A172 (cell line): ENCODE data around the gene POLR2J. TPM values are rescaled to one million over a fixed set of nuclear protein-coding genes. Genes with fewer than 3 reads are reported as not detected.
"Not testable (repeated sequence)": the region's sequence is repeated elsewhere in the genome, so short reads cannot be mapped to it uniquely, and the experiment has no call there.

ENCODE experiments used
- DNase-seq: peaks from one replicate; pipeline ENCODE4 v3.0.0-alpha.2; 2015; ENCODE audit warnings: low spot score
- total RNA-seq: library from RNA; depleted of rRNA; stranded (reverse); fragments of >200 nt; shearing (Covaris generic); gene quantifications from 2 replicates; pipeline ENCODE4 v1.2.3, GENCODE V29; 2014

Gene POLR2J
- total RNA-seq, 1 experiment from 2014 or later, result 52.1 TPM

DNA sequence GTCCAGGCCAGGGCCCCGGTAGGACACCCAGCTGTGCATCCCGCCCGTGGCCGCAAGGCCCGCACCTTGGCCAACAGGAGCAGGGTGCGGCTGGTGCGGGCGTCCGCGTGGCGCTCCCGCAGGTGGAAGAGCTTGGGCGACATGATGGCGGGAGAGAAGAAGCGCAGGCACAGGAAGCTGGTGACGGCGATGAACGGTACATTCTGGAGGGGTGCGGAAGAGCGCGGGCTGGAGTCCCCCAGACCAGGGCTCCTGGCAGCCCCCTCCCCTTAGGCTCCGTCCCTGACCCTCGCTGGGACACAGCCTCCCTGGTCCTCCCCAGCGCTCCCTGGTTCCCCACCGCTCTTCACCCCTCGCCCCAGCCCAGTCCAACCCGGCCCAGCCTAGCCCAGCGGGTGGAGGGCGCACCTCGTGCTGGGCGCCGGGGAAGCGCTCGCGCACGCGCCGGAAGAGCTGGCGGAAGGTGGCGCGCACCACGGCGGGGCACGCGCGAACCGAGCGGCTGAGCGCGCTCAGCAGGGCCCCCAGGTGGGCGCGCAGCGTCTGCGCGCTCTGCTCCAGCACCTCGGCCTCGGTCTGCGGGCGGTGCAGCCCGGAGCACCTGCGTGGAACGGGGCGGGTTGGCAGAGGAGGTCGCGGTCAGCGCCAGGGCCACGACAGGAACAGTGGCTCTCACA is 15.9 kb upstream of the POLR2J start:
- not testable (repeated sequence) for DNase-seq

- not testable (repeated sequence) for DNase-seq
Measured at GRCh38 chr7:102494026-102494425, 15.3 kb upstream of the POLR2J start.

GRCh38 chr7:102493220-102493935 is 14.7 kb upstream of the POLR2J start:
- not testable (repeated sequence) for DNase-seq

DNA sequence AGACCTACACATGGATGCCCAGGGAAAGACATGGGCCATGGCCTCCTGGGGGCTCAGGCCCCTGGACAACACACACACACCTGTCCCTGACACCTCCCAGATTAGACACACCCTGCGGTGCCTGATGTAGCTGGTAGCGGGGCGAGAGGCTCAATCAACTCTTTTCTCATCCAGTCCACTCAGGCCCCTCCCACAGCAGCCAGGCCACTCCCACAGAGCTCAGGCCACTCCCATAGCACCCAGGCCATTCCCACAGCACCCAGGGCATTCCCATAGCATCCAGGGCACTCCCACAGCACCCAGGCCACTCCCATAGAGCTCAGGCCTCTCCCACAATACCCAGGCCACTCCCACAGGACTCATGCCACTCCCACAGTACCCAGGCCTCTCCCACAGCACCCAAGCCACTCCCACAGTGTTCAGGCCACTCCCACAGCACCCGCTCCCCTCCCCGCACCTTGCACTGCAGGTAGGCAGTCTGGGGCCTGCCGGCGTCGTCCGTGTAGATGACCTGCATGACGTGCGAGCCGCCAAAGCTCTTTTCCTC is 11.9 kb upstream of the POLR2J start:
- not testable (repeated sequence) for DNase-seq

DNA sequence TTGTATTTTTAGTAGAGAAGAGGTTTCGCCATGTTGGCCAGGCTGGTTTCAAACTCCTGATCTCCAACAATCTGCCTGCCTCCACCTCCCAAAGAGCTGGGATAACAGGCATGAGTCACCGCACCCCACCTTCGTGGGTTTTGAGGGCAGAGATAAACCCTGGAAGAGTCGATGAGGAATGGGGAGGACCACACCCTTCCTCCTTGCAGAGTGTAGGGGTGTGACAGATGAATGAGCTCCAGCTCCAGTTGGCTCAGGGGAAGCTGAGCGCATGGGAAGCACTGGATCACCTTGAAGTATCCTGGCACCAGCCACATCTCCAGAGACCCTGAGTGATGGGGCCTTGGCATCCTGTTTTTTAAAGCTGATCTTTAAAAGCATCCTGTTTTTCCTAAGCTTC is 5.6 kb upstream of the POLR2J start:
- not testable (repeated sequence) for DNase-seq

- not testable (repeated sequence) for DNase-seq
Measured at GRCh38 chr7:102481962-102482361, 3.2 kb upstream of the POLR2J start.

- not testable (repeated sequence) for DNase-seq
Measured at GRCh38 chr7:102479982-102480637, 1.4 kb upstream of the POLR2J start.

- not testable (repeated sequence) for DNase-seq
Measured at GRCh38 chr7:102479209-102479584, 475 bp upstream of the POLR2J start.

DNA sequence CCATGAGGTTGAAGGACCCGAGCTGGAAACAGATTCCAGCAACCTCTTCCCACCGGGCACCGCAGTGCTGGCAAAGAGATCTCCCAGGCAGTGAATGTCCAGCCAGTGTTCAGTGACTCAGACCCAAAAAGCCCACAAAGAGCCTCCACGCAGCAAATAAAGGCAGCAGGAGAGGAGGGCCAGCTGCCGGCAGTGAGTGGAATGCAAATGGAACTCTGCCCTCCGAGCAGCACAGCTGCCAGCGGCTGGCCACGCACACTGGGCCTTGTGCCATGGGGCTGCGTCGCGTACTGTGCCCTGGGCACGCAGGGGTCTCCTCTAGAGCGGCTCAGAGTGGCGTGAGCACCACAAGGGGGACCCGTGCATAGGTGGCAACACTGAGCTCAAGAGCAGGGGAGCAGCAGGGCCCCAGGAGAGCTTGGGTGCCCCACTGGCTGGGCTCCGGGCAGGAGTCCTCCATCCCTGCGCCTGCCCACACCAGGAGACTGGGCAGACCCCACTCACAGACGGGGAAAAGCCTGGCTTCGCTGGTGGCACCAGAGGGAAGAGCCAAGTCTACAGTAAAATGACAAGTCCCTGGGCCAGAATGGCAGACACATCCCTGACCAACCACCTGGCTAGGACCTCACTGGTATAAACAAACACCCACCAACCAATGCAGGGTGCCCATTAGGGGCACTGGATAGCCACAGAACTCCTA is 3.8 kb downstream of the POLR2J start:
- not testable (repeated sequence) for DNase-seq

DNA sequence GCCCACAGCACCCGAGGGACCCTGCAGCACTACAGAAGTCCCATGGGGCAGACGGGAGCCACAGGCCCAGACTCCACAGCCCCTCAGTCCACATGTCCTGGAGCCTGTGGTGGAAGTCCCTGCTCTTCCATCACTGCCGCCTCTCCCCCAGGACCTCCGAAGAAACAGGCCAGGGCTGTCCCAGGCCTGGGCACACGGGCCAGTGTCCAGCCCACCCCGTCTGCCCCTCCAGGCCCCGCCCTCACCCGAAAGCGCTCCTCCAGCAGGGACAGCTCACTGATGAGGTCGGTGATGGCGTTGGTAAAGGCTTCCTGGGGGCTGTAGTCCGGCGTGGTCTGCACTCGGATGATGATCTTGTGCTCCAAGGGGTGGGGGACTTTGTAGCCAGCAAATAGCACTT is 4.6 kb downstream of the POLR2J start:
- not testable (repeated sequence) for DNase-seq

DNA sequence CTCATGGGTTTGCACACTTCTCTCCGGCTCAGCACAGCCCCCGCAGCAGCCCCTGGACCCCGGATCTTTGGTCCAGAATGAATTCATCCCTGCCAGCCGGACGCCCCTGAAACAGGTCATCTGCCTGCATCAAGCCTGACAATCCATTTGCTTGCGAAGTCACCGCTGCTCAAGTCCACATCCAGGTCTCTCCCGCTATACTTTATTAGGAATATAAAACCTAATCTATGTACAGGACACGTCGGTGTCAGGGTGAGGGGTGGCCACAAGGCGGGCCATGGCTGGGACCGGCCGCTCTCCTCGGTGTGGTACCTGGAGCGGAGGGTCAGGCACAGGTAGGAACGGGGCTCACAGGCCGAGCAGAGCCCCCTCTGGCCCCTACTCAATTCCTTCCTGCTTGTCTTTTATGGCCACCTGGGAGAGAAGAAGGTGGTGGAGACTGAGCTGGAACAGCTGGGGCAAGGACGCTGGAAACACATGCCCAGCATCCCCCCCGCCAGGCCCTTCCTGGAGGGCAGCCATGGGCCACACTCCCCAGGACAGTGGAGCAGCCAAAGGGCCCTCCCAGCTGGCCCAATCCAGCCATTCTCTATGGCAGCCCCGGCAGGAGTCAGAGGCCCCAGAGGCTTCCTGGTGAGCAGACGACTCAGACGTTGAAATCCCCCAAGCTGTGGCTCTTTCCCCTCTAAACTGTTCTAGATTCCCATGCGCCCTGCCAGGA is 5.3 kb downstream of the POLR2J start:
- no peak for DNase-seq

DNA sequence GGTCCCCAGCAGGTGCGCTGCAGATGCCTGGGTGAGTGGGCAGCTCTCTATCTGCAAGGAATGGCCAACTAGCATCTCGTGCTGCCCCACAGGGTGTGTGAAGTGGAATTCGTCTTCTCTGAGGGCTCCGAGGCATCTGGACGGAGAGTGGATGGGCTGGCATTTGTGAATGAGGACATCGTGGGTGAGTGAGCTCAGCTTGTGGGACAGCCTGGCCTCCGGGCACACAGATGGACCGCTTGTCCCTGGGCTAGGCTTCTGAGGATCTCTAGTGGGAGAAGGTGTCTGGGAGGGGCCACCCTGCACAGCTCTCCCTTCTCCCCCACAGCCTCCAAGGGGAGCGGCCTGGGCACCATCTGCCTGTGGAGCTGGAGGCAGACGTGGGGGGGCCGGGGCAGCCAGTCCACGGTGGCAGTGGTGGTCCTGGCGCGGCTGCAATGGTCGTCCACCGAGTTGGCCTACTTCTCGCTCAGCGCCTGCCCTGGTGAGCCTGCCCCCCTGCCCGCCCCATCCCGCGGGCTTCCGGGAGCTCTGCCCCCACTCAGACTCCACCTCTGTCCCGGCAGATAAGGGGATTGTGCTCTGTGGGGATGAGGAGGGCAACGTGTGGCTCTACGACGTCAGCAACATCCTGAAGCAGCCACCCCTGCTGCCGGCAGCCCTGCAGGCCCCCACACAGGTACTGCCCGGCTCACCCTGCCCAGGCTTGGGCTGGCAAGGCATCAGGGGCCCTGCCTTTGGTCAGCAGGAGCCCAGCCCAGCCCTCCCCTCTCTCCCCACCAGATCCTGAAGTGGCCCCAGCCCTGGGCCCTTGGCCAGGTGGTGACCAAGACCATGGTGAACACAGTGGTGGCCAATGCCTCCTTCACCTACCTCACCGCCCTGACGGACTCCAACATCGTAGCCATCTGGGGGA is 6.3 kb downstream of the POLR2J start:
- no peak for DNase-seq

DNA sequence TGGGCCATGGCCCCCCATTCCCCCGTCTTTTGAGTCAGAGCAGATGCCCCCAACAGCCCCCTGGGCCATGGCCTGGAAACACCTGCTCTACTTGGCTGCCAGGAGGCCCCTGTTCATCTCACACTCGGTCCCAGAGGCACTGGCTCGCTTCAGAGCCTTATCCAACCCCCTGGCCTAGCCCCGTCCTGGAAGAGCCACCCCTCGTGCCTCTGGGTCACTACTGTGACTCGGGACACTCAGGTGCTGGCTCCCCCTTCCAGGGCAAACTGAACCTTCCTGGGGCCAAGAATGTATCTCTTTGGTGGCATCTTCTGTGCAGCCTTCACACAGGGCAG is 7.0 kb downstream of the POLR2J start:
- DNase-seq, result no peak

DNA sequence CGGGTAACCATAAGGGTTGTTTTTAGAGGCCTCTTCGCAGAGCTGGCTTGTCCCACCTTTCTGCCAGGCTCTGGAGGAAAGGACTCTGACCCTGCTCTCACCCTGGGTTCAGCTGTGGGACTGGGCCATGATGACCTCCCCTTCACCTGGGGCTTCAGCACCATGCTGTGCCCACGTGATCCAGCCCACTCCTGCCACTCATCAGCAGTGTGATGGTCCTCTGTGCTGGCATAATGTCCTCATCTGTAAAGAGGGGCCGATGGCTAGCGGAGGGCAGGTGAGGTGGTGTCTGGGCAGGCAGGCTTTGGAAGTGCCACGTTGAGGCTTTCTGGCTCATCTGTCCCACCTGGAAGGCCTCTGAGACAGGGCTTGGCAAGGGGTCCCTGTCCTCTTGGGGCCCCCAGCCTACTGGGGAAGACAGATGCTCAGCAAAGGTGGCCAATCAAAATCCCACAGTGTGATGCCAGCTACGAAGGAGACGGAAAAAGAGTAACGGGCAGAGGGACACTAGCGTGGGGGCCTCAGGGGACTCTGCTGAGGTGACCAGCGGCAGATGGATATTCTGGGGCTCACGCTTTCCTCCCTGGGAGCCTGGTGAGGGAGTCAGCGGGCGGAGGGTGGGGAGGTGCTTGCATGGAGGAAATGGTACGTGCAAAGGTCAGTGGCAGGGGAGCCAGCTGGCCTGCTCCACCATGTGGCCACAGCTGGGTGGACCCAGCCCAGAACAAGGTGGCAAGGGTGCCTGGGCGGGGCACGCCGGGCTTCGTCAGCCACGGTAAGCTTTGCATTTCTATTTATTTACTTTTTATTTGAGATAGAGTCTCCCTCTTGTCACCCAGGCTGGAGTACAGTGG is 8.5 kb downstream of the POLR2J start:
- DNase-seq, result no peak

GRCh38 chr7:102469351-102469971 is 9.3 kb downstream of the POLR2J start:
- no peak for DNase-seq

- DNase-seq, result no peak
Measured at GRCh38 chr7:102468478-102469350, 10.0 kb downstream of the POLR2J start.

GRCh38 chr7:102467581-102468477 is 10.9 kb downstream of the POLR2J start:
- no peak for DNase-seq
